Mucosa of rectum (tissue), 2 donors: ENCODE results near the gene PTCH1.

ENCODE experiments used
- H3K27ac ChIP-seq, 2 donors: one replicate each; pipeline ENCODE4 v1.7.0; 2013; ENCODE audit warnings: inconsistent platforms in 2 of 2, low read depth in 2 of 2, low read length in 2 of 2
- H3K27me3 ChIP-seq, 2 donors: one replicate each; pipeline ENCODE4 v1.7.0; 2013; ENCODE audit warnings: low read length in 2 of 2; ENCODE audit not compliant: control insufficient read depth in 2 of 2, insufficient read depth in 2 of 2
- H3K36me3 ChIP-seq, 2 donors: one replicate each; pipeline ENCODE4 v1.7.0; 2013; ENCODE audit warnings: low read length in 2 of 2; ENCODE audit not compliant: control insufficient read depth in 2 of 2, insufficient read depth in 2 of 2
- H3K4me1 ChIP-seq, 2 donors: one replicate each; pipeline ENCODE4 v1.7.0; 2013; ENCODE audit warnings: low read length in 2 of 2, mild to moderate bottlenecking in 1 of 2; ENCODE audit not compliant: control insufficient read depth in 2 of 2, insufficient read depth in 2 of 2
- H3K4me3 ChIP-seq, 2 donors: one replicate each; pipeline ENCODE4 v1.7.0; 2013; ENCODE audit warnings: low read length in 2 of 2
- H3K9ac ChIP-seq, 2 donors: one replicate each; pipeline ENCODE4 v1.7.0; 2013; ENCODE audit warnings: low read length in 2 of 2, low read depth in 1 of 2, mild to moderate bottlenecking in 1 of 2
- H3K9me3 ChIP-seq, 2 donors: one replicate each; pipeline ENCODE4 v1.7.0; 2013; ENCODE audit warnings: low read length in 2 of 2; ENCODE audit not compliant: control insufficient read depth in 2 of 2
- donor health status: healthy.
- donor health status: Normal muscosa, but diverticular disease.

PTCH1 gene

DNA sequence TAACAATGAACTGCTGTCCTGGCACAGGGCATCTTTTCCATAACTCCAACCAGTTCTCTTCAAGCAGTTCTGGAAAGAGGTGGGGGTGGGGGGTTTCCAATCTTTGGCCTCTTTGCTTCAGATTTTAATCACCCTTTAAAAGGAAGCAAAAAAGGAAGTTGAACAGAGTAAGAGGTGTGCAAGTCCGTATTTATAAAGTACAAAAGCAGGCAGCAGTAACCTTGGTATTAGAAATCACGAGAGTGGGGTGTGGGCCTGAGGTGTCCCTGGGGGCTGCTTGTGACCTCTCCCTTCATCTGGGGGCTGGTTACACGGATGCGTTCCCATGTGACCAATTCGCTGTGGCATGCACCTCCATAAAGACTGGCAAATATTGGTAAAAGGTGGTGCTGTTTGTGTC lies 70.5 kb downstream of the PTCH1 start:
- Histone ChIP-seq H3K36me3 (peaks cover 31 to 55% of the 10 kb centered on the region in 2 donors), H3K27me3 (no peaks in the 10 kb centered on the region), H3K9me3 (no peaks in the 10 kb centered on the region), H3K9ac (no peak overlapping the region), H3K27ac (no peak overlapping the region), H3K4me1 (no peaks in the 10 kb centered on the region), H3K4me3 (no peak overlapping the region)

DNA sequence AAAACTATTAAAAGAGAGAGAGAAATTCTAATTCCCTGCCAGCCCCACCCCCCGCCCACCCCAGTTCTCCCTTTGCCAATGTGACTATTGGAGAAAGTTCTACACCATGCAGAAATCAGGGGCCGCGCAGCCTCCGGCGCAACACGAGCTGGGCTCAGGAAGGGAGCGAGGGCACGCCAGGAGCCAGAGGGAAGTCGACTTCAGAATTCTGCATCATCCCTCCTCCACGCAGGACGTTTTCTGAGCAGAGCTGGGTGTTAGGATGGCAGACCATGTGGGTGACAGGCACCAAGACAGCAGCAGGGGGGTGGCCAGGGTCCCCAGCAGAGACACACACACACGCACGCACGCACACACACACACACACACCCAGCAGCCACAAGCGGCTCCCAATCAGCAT lies 72.6 kb downstream of the PTCH1 start:
- no peaks in the 10 kb centered on the region for H3K27me3 ChIP-seq
- no peaks in the 10 kb centered on the region for H3K9me3 ChIP-seq
- no peak overlapping the region for H3K4me3 ChIP-seq
- no peak overlapping the region for H3K27ac ChIP-seq
- H3K9ac ChIP-seq: no peak overlapping the region
- H3K36me3 ChIP-seq: peaks cover 26 to 37% of the 10 kb centered on the region in 2 donors
- no peaks in the 10 kb centered on the region for H3K4me1 ChIP-seq

- peaks cover 20 to 30% of the 10 kb centered on the region in 2 donors for H3K36me3 ChIP-seq
- H3K4me3 ChIP-seq: no peak overlapping the region
- H3K9me3 ChIP-seq: no peaks in the 10 kb centered on the region
- no peaks in the 10 kb centered on the region for H3K4me1 ChIP-seq
- H3K9ac ChIP-seq: no peak overlapping the region
- H3K27me3 ChIP-seq: no peaks in the 10 kb centered on the region
- no peak overlapping the region for H3K27ac ChIP-seq
Measured at GRCh38 chr9:95443301-95443700, 73.5 kb downstream of the PTCH1 start.

DNA sequence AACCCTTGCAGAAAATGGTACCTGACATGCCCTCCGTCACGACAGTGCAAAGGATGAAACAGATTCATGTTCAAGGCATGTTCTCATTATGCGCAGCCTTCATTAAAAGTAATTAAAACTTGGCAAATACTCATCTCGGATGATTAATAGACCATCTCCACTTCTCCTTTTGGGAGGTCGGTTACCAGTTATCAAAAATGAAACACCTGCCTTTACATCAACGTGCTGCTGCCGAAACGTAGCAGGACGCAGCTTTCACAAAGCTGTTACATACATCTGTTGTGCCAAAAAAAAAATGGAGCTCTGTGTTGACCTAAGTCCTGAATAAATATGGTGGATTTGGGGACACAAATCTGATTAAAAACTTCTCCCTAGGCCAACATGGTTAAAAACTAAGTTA lies 75.7 kb downstream of the PTCH1 start:
- peaks cover 6 to 12% of the 10 kb centered on the region in 2 donors for H3K36me3 ChIP-seq
- no peaks in the 10 kb centered on the region for H3K27me3 ChIP-seq
- H3K4me1 ChIP-seq: no peaks in the 10 kb centered on the region
- H3K4me3 ChIP-seq: no peak overlapping the region
- H3K9me3 ChIP-seq: no peaks in the 10 kb centered on the region
- H3K27ac ChIP-seq: no peak overlapping the region
- H3K9ac ChIP-seq: no peak overlapping the region

GRCh38 chr9:95440447-95440846 lies 76.3 kb downstream of the PTCH1 start:
- Histone ChIP-seq H3K27ac (no peak overlapping the region), H3K9me3 (no peaks in the 10 kb centered on the region), H3K9ac (no peak overlapping the region), H3K27me3 (no peaks in the 10 kb centered on the region), H3K4me3 (no peak overlapping the region), H3K4me1 (no peaks in the 10 kb centered on the region), H3K36me3 (peaks cover 4 to 6% of the 10 kb centered on the region in 2 donors)

DNA sequence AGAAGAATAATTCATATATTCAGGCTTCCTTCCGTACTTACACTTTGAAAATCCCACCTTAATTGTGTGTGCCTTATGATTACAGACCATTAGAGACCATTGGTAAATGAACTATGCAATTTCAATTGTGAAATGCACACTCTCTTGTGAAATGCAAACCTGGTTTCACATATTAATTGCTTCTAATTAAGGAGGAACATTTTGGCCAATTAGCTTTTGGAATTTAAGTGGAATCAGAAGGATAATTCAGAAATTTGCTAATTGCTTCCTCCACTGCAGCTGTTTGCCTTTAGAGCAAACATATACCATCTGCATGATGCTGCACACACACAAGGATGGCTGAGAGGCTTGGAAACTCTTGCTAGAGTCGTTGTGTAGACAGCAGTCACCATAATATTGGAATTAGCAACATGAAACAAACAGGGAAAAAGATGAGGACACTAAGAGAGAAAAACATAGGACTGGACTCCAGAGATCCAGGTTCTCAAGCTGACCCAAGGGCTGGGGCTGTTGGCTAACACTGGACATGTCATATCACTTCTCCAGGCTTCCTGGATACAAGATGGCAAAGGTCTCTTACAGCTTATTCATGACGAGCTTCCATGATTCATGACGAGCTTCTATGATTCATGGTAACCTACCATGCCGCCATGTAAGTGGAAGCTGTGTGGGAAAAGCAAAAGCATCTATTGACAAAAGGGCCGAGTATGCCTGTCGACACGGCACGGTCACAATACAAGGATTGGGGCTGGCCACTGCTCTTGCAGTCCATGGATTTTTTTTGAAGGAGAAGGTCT lies 78.0 kb downstream of the PTCH1 start:
- Histone ChIP-seq H3K4me3 (no peak overlapping the region), H3K9me3 (no peaks in the 10 kb centered on the region), H3K27me3 (no peaks in the 10 kb centered on the region), H3K27ac (no peak overlapping the region), H3K36me3 (no peaks in the 10 kb centered on the region), H3K9ac (no peak overlapping the region), H3K4me1 (no peaks in the 10 kb centered on the region)

DNA sequence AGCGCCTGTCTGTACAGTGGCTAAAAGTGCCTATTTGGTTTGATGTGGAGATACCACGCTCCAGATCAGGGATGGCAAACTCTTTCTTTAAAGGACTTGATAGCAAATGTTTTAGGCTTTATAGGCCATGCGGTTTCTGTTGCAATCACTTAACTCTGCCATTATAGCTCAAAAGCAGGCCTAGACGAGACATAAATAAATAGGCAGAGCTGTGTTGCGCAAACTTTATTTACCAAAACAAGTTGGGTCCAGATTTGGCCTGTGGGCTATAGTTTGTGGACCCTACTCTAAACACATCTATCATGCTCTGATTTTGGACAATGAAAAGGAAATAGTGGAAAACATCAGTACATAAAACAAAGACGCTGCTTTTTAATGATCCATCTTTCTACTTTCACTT lies 79.2 kb downstream of the PTCH1 start:
- Histone ChIP-seq H3K9ac (no peak overlapping the region), H3K9me3 (no peaks in the 10 kb centered on the region), H3K27ac (no peak overlapping the region), H3K27me3 (no peaks in the 10 kb centered on the region), H3K36me3 (no peaks in the 10 kb centered on the region), H3K4me3 (no peak overlapping the region), H3K4me1 (no peaks in the 10 kb centered on the region)

- Histone ChIP-seq H3K27me3 (no peaks in the 10 kb centered on the region), H3K4me1 (no peaks in the 10 kb centered on the region), H3K36me3 (no peaks in the 10 kb centered on the region)
Measured at GRCh38 chr9:95436416-95436815, 80.4 kb downstream of the PTCH1 start.

DNA sequence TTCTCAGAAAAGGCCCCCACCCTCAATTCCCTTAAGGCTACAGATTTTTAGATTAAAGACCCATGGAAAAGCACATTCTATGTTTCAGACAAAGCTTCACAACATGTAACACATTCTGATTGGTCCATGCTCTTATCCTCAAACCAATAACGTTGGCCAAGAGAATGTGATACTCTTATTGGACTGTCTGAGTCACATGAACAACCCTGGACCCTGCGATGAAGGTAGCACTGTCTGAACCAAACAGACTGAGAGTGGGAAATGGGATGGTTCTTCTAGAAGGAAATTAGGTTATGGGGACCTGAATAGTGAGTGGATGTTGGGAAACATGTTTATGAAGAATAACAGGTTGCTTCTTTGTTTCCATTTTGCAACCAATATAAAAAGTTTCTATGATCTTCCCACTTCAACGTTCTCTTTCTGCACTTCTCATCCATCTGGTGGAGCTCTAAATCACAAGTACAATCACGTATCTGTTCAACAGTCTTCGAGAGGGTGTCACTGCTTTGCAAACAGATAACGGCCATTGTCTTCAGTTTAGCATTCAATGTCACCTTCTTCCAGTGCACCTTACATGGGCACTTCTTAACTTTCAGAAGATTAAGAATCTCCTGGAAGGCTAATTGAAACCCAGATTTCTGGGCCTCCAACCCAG lies 81.6 kb downstream of the PTCH1 start:
- Histone ChIP-seq H3K9ac (no peak overlapping the region), H3K9me3 (peaks cover 0 to 4% of the 10 kb centered on the region in 2 donors), H3K4me3 (no peak overlapping the region), H3K27ac (no peak overlapping the region), H3K36me3 (no peaks in the 10 kb centered on the region), H3K4me1 (no peaks in the 10 kb centered on the region), H3K27me3 (no peaks in the 10 kb centered on the region)

More at GRCh38 chr9:95436416-95436815, 80.4 kb downstream of the PTCH1 start:
- no peak overlapping the region for H3K27ac ChIP-seq
- H3K9me3 ChIP-seq: no peaks in the 10 kb centered on the region
- H3K9ac ChIP-seq: no peak overlapping the region
- no peak overlapping the region for H3K4me3 ChIP-seq

- H3K4me3 ChIP-seq: no peak overlapping the region
- H3K9ac ChIP-seq: no peak overlapping the region
- peaks cover 0 to 4% of the 10 kb centered on the region in 2 donors for H3K9me3 ChIP-seq
- H3K27me3 ChIP-seq: no peaks in the 10 kb centered on the region
- H3K36me3 ChIP-seq: no peaks in the 10 kb centered on the region
- no peak overlapping the region for H3K27ac ChIP-seq
- no peaks in the 10 kb centered on the region for H3K4me1 ChIP-seq
Measured at GRCh38 chr9:95434116-95435073, 82.4 kb downstream of the PTCH1 start.
